ENCODE data around the gene FAM135A. TPM values are rescaled to one million over a fixed set of nuclear protein-coding genes. Genes with fewer than 3 reads are reported as not detected.

The FAM135A gene
- total RNA-seq, 2 donors from 2014 or later, result 28.0 to 40.3 TPM

- Histone ChIP-seq H3K36me3 (no peaks in the 10 kb centered on the region), H3K4me1 (ENCODE audit: control insufficient read depth in 1 of 2, low read depth in 2 of 2) (no peaks in the 10 kb centered on the region), H3K4me3 (no peak overlapping the region), H3K27me3 (replicated peaks; ENCODE audit: insufficient read depth) (no peaks in the 10 kb centered on the region), H3K9me3 (no peaks in the 10 kb centered on the region), H3K27ac (no peak overlapping the region)
- no peak for TF ChIP-seq CTCF (IDR thresholded peaks at IDR 0.05)
- DNase-seq (ENCODE audit: low spot score) (no peak), ATAC-seq (ENCODE audit: insufficient number of reproducible peaks, low FRiP score, low read depth) (no peak)
These were observed 24.5 kb upstream of the FAM135A start for GRCh38 chr6:70388814-70389213.

- ATAC-seq (ENCODE audit: insufficient number of reproducible peaks, low FRiP score, low read depth) (no peak), DNase-seq (ENCODE audit: low spot score) (no peak)
- Histone ChIP-seq H3K9me3 (no peaks in the 10 kb centered on the region), H3K4me3 (no peak overlapping the region), H3K4me1 (ENCODE audit: control insufficient read depth in 1 of 2, low read depth in 2 of 2) (no peaks in the 10 kb centered on the region), H3K36me3 (no peaks in the 10 kb centered on the region), H3K27ac (no peak overlapping the region), H3K27me3 (replicated peaks; ENCODE audit: insufficient read depth) (no peaks in the 10 kb centered on the region)
- no peak for TF ChIP-seq CTCF (IDR thresholded peaks at IDR 0.05)
These were observed 24.0 kb upstream of the FAM135A start for GRCh38 chr6:70389261-70389660.

- Histone ChIP-seq H3K4me1 (ENCODE audit: control insufficient read depth in 1 of 2, low read depth in 2 of 2) (no peaks in the 10 kb centered on the region), H3K27me3 (replicated peaks; ENCODE audit: insufficient read depth) (no peaks in the 10 kb centered on the region), H3K36me3 (no peaks in the 10 kb centered on the region), H3K4me3 (no peak overlapping the region), H3K27ac (no peak overlapping the region), H3K9me3 (no peaks in the 10 kb centered on the region)
- no peak for TF ChIP-seq CTCF (IDR thresholded peaks at IDR 0.05)
- ATAC-seq (ENCODE audit: insufficient number of reproducible peaks, low FRiP score, low read depth) (no peak), DNase-seq (ENCODE audit: low spot score) (no peak)
These were observed 23.2 kb upstream of the FAM135A start for GRCh38 chr6:70390067-70390466.

- H3K4me3 ChIP-seq, result no peak overlapping the region
- DNase-seq (ENCODE audit: low spot score), result no peak
These were observed 21.8 kb upstream of the FAM135A start for GRCh38 chr6:70391492-70391891.

GRCh38 chr6:70394518-70395300 lies 18.6 kb upstream of the FAM135A start:
- Histone ChIP-seq H3K9me3 (no peaks in the 10 kb centered on the region), H3K4me3 (no peak overlapping the region), H3K4me1 (ENCODE audit: control insufficient read depth in 1 of 2, low read depth in 2 of 2) (no peaks in the 10 kb centered on the region), H3K36me3 (no peaks in the 10 kb centered on the region), H3K27me3 (replicated peaks; ENCODE audit: insufficient read depth) (no peaks in the 10 kb centered on the region), H3K27ac (no peak overlapping the region)
- DNase-seq (ENCODE audit: low spot score) (no peak), ATAC-seq (ENCODE audit: insufficient number of reproducible peaks, low FRiP score, low read depth) (no peak)
- TF ChIP-seq CTCF (IDR thresholded peaks at IDR 0.05), result no peak

More at GRCh38 chr6:70391492-70391891, 21.8 kb upstream of the FAM135A start:
- TF ChIP-seq CTCF (IDR thresholded peaks at IDR 0.05), result no peak
- H3K4me1 ChIP-seq (ENCODE audit: control insufficient read depth in 1 of 2, low read depth in 2 of 2), result no peaks in the 10 kb centered on the region
- H3K9me3 ChIP-seq, result no peaks in the 10 kb centered on the region
- no peak for ATAC-seq (ENCODE audit: insufficient number of reproducible peaks, low FRiP score, low read depth)
- no peaks in the 10 kb centered on the region for H3K36me3 ChIP-seq
- H3K27me3 ChIP-seq (replicated peaks; ENCODE audit: insufficient read depth), result no peaks in the 10 kb centered on the region
- no peak overlapping the region for H3K27ac ChIP-seq
